Endometrial microvascular endothelial cells (primary cell): ENCODE results near the gene WIZ. TPM values are rescaled to one million over a fixed set of nuclear protein-coding genes. Genes with fewer than 3 reads are reported as not detected.

Source experiments
- total RNA-seq: library from RNA; depleted of rRNA; stranded (reverse); fragments of >200 nt; gene quantifications from one replicate; pipeline ENCODE4 v1.2.3, GENCODE V29; 2015; ENCODE audit errors: inconsistent ontology term

Gene WIZ
- total RNA-seq, 1 donor from 2014 or later: 46.6 TPM

Other genes with a start within 250 kb of the WIZ start
- gene NOTCH3, start 249.0 kb downstream of the WIZ start, total RNA-seq: 1.6 TPM
- gene EPHX3, start 217.5 kb downstream of the WIZ start, total RNA-seq: 1.9 TPM
- gene BRD4, start 117.4 kb downstream of the WIZ start, total RNA-seq: 40.8 TPM
- 21.2 TPM for gene AKAP8, start 70.2 kb downstream of the WIZ start, total RNA-seq
- 45.8 TPM for gene AKAP8L, start 31.0 kb downstream of the WIZ start, total RNA-seq
- 30.0 TPM for gene RASAL3, start 14.6 kb upstream of the WIZ start, total RNA-seq
- gene PGLYRP2, start 29.5 kb upstream of the WIZ start, total RNA-seq: not detected
- gene CYP4F22, start 58.6 kb upstream of the WIZ start, total RNA-seq: not detected
- not detected for gene CYP4F8, start 165.3 kb upstream of the WIZ start, total RNA-seq
- gene CYP4F3, start 190.9 kb upstream of the WIZ start, total RNA-seq: not detected
- not detected for gene CYP4F12, start 223.1 kb upstream of the WIZ start, total RNA-seq